AG04449 (cell line): ENCODE results near the gene EIF3K.
"Not testable (repeated sequence)": the region's sequence is repeated elsewhere in the genome, so short reads cannot be mapped to it uniquely, and the experiment has no call there.

Experiments
- CTCF ChIA-PET: fragments of 350-600 bp; formaldehyde crosslinking; extraction: SDS; loops from one replicate; lab custom pipeline; 2021; ENCODE audit warnings: antibody characterized with exemption; lab: Yijun Ruan, JAX
- POLR2A ChIA-PET: fragments of 400-600, 350-600 bp; formaldehyde crosslinking; extraction: SDS; loops from one replicate; lab custom pipeline; 2020; ENCODE audit warnings: antibody characterized with exemption, inconsistent platforms; lab: Yijun Ruan, JAX
- DNase-seq: peaks from one replicate; pipeline ENCODE4 v3.0.0-alpha.2; 2010; ENCODE audit warnings: low read depth, low spot score
- H3K4me3 ChIP-seq: 2 replicates; pipeline ENCODE4 v1.5.1; 2011; ENCODE audit warnings: low read depth, mild to moderate bottlenecking, control low read depth, low read length
- TF ChIP-seq, protein P1 (sequence below): IDR thresholded peaks from one replicate; pipeline ENCODE4 v1.5.1; 2011; ENCODE audit warnings: mild to moderate bottlenecking, moderate library complexity, low read length, control low read depth, inconsistent platforms; ENCODE audit not compliant: insufficient read depth; ENCODE audit errors: missing control alignments

Gene EIF3K

DNA sequence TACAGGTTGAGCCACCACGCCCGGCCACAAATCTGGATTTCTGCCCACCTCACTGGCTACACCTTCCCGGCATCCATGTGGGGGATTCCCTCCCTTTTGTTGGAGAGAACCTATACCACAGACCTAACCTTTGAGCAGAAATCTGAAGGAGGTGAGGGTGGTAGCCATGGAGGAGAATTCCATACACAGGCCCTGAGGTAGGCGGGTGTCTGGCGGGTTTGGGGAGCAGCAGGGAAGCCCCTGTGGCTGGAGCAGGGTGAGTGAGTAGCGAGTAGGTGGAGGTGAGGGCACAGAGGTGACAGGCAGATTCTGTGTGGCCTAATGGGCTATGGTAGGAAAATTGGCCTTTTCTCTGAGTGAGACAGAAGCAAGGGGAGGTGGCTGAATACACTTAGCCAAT is 10.6 kb downstream of the EIF3K start:
- POLR2A ChIA-PET, result no interaction called here
- no peak for DNase-seq
- CTCF ChIA-PET, result interaction anchor here (0.9 to 4.9 kb wide), 5 partner anchors 7 to 227 kb away, joined by 3 to 43 read pairs (median 4); partner anchors contain the start of gene FAM98C
- TF ChIP-seq, protein P1, sequence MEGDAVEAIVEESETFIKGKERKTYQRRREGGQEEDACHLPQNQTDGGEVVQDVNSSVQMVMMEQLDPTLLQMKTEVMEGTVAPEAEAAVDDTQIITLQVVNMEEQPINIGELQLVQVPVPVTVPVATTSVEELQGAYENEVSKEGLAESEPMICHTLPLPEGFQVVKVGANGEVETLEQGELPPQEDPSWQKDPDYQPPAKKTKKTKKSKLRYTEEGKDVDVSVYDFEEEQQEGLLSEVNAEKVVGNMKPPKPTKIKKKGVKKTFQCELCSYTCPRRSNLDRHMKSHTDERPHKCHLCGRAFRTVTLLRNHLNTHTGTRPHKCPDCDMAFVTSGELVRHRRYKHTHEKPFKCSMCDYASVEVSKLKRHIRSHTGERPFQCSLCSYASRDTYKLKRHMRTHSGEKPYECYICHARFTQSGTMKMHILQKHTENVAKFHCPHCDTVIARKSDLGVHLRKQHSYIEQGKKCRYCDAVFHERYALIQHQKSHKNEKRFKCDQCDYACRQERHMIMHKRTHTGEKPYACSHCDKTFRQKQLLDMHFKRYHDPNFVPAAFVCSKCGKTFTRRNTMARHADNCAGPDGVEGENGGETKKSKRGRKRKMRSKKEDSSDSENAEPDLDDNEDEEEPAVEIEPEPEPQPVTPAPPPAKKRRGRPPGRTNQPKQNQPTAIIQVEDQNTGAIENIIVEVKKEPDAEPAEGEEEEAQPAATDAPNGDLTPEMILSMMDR, result no peak
- no peak overlapping the region for H3K4me3 ChIP-seq

DNA sequence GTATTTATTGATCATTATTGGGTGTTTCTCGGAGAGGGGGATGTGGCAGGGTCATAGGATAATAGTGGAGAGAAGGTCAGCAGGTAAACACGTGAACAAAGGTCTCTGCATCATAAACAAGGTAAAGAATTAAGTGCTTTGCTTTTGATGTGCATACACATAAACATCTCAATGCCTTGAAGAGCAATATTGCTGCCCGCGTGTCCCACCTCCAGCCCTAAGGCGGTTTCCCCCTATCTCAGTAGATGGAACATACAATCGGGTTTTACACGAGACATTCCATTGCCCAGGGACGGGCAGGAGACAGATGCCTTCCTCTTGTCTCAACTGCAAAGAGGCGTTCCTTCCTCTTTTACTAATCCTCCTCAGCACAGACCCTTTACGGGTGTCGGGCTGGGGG is 12.3 kb downstream of the EIF3K start:
- POLR2A ChIA-PET, DNase-seq, H3K4me3 ChIP-seq: not testable (repeated sequence)
- CTCF ChIA-PET, result interaction anchor here (0.7 kb wide), 1 partner anchor 229 kb away, joined by 4 read pairs; the partner anchor contains the start of gene FAM98C

DNA sequence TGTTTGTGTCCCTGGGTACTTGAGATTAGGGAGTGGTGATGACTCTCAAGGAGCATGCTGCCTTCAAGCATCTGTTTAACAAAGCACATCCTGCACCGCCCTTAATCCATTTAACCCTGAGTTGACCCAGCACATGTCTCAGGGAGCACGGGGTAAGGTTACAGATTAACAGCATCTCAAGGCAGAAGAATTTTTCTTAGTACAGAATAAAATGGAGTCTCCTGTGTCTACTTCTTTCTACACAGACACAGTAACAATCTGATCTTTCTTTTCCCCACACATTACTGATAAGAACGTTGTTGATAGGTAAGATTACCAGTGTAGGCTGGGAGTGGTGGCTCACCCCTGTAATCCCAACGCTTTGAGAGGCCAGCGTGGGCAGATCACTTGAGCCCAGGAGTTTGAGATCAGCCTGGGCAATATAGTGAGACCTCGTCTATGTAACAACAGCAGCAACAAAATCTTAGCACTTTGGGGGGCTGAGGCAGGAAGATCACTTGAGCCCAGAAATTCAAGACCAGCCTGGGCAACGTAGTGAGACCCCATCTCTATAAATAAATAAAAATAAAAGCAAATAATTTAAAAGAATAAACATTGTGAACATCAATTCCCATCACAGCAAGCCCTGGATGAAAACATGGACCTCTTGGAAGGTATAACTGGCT is 13.0 kb downstream of the EIF3K start:
- ChIA-PET POLR2A (interaction anchor here (0.6 kb wide), 1 partner anchor 11 kb away, joined by 4 read pairs; no protein-coding TSS in a partner anchor), CTCF (interaction anchor here (6.9 to 8.4 kb wide), 4 partner anchors 12 to 226 kb away, joined by 65 to 112 read pairs (median 103); partner anchors contain the start of genes ACTN4, EIF3K, FAM98C and MAP4K1)
- not testable (repeated sequence) for DNase-seq, H3K4me3 ChIP-seq

DNA sequence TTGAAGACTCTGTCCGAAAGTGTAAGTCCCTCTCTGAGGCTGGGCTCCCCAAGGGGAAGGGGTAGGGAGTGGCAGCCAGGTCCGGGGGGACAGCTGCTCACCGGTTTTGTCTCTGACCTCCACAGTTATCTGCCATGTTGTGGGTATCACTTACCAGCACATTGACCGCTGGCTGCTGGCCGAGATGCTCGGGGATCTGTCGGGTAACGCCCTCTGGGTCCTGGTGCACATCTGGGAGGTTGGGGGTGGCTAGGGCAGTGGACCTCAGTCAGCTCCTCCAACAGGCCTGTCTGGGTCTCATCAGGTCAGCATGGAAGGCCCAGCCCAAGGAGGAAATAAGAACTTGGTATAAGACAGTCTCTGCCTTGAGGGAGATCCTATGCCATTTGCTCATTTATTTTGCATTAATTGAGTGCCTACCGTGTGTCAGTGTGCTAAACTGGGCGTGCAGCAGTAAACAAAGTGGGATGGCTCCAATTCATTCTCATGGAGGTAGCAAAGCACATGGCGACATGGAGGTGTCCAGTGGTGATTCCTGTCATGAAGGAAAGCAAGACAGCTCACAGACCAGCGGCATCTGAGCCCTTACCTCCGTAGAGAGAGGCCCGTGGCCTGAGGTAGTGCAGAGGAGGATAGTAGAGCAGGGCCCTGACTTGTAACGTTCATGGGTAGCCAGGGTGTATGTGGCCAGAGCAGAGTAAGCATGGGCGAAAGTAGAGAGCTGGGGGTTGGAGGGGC is 13.7 kb downstream of the EIF3K start:
- H3K4me3 ChIP-seq, result no peak overlapping the region
- DNase-seq, result no peak
- TF ChIP-seq, protein P1, result no peak
- POLR2A ChIA-PET, result interaction anchor here (0.6 to 1.9 kb wide), 2 partner anchors 10 to 14 kb away, joined by 4 to 6 read pairs; partner anchors contain the start of gene EIF3K
- CTCF ChIA-PET, result interaction anchor here (0.5 to 8.4 kb wide), 6 partner anchors 13 to 227 kb away, joined by 3 to 112 read pairs (median 82); partner anchors contain the start of genes ACTN4, EIF3K, FAM98C and MAP4K1

DNA sequence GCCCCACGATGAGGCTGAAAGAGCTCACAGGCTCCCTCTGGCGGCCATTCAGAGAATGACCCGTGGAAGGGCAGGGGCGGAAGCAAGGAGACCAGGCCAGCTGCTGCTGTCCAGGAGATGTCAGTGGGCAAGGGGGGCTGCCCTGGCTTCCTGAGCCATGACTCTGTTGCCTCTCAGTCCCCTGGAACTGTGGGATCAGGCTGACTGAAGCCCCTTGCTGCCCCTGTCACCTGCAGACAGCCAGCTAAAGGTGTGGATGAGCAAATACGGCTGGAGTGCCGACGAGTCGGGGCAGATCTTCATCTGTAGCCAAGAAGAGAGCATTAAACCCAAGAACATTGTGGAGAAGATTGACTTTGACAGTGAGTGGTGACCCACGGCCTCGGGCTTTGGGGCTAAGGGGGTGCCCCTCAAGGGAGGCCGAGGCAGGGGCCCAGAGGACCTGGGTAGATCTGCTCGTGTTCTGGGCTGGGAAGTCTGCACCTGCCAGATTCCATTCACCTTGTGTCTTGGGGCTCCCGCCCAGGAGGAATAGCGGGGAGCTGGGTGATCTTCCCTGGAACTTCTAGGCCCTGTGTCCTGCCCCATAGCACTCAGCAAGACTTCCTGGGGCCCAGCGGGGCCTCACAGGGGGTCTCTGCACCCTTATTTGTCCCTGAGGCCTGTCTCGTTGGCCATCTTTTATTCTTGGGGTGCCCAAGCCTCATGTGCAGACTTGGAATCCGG is 15.9 kb downstream of the EIF3K start:
- TF ChIP-seq, protein P1, result peak; percentile 89
- POLR2A ChIA-PET, result interaction anchor here (0.7 to 1.9 kb wide), 4 partner anchors 16 to 299 kb away, joined by 3 to 6 read pairs (median 4); partner anchors contain the start of genes EIF3K, FAM98C and PSMD8
- no peak for DNase-seq

DNA sequence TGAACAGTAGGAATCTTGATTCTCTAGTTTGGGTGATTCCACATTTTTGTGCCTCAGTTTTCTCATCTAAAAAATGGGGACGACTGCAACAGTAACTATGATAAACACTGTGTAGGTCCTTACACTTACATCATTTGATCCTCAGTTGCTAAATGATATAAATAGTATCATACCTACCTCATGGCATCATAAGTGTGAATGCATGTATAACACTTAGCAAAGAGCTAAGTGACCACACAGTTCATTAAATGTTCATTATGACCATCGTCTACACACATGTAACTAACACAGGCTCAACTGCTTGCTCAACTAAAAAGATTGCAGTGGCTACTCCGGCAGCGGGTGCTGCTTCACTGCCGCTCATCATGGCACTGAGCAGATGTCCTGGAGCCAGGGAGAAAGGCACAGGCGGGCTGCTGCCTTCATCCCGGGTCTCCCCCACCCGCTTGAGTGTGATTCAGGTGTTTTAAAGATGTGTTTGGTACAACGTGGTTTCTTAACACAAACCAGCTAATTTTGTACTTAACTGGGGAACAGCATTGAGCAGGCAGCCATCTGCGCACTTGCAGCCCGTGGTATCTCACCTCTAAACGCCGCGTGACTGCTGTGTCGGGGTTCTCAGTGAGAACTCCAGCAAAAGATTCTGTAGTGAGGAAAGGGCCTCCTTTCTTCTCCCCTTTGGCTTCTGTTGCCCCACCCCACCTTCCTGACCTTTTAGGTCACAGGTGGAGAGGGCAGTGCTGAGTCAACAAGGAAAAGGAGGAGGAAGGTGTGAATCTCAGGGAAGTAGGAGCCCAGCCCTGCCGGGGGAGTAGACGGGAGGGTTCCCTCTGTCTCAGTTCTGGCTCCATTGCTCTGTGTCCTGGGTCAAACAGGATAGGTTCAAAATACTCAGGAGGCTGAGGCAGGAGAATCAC is 16.8 kb downstream of the EIF3K start:
- TF ChIP-seq, protein P1, result no peak
- no peak for DNase-seq
- POLR2A ChIA-PET, result no interaction called here
- CTCF ChIA-PET, result interaction anchor here (0.6 to 8.4 kb wide), 29 partner anchors 9 to 733 kb away, joined by 3 to 112 read pairs (median 4); partner anchors contain the start of genes ACTN4, EIF3K, FAM98C and MAP4K1
- H3K4me3 ChIP-seq, result no peak overlapping the region

More for the DNA sequence above, 15.9 kb downstream of the EIF3K start:
- CTCF ChIA-PET, result interaction anchor here (0.6 to 8.4 kb wide), 43 partner anchors 8 to 732 kb away, joined by 3 to 112 read pairs (median 4); partner anchors contain the start of genes ACTN4, EIF3K, FAM98C and MAP4K1
- no peak overlapping the region for H3K4me3 ChIP-seq
